Fibroblast of mammary gland (primary cell): ENCODE measurements around the gene USP34.
"Not testable (repeated sequence)": the region's sequence is repeated elsewhere in the genome, so short reads cannot be mapped to it uniquely, and the experiment has no call there.

Source experiments
- DNase-seq: peaks from one replicate; pipeline ENCODE4 v3.0.0-alpha.2; 2010; ENCODE audit warnings: low read depth
- H3K4me3 ChIP-seq: 2 replicates; pipeline ENCODE4 v1.5.1; 2011; ENCODE audit warnings: low read depth, mild to moderate bottlenecking, low read length, moderate library complexity; ENCODE audit not compliant: control insufficient read depth
- CTCF ChIP-seq: conservative IDR thresholded peaks from 2 replicates; pipeline ENCODE4 v1.5.1; 2011; ENCODE audit warnings: low read depth, low read length, inconsistent platforms; ENCODE audit not compliant: control insufficient read depth, insufficient read depth

The USP34 gene

GRCh38 chr2:61456746-61457420, 14.0 kb downstream of the USP34 start:
- DNase-seq = no peak
- no peak for TF ChIP-seq CTCF
- H3K4me3 ChIP-seq = no peak overlapping the region

- TF ChIP-seq CTCF = no peak
- H3K4me3 ChIP-seq = no peak overlapping the region
- peak; percentile 6 for DNase-seq
These were observed 14.7 kb downstream of the USP34 start for GRCh38 chr2:61456070-61456745.

- H3K4me3 ChIP-seq, DNase-seq: not testable (repeated sequence)
These were observed 15.9 kb downstream of the USP34 start for GRCh38 chr2:61454972-61455371.

GRCh38 chr2:61454383-61454782, 16.5 kb downstream of the USP34 start:
- no peak overlapping the region for H3K4me3 ChIP-seq
- no peak for DNase-seq
- no peak for TF ChIP-seq CTCF

GRCh38 chr2:61452392-61452791, 18.5 kb downstream of the USP34 start:
- TF ChIP-seq CTCF = no peak
- H3K4me3 ChIP-seq = no peak overlapping the region
- no peak for DNase-seq

- TF ChIP-seq CTCF = no peak
- DNase-seq = no peak
- H3K4me3 ChIP-seq = no peak overlapping the region
These were observed 19.7 kb downstream of the USP34 start for GRCh38 chr2:61451178-61451577.

GRCh38 chr2:61450144-61450543, 20.7 kb downstream of the USP34 start:
- no peak for TF ChIP-seq CTCF
- no peak overlapping the region for H3K4me3 ChIP-seq
- peak; percentile 8 for DNase-seq
